ENCODE data around the gene TM4SF20.

- TF ChIP-seq, protein P1, sequence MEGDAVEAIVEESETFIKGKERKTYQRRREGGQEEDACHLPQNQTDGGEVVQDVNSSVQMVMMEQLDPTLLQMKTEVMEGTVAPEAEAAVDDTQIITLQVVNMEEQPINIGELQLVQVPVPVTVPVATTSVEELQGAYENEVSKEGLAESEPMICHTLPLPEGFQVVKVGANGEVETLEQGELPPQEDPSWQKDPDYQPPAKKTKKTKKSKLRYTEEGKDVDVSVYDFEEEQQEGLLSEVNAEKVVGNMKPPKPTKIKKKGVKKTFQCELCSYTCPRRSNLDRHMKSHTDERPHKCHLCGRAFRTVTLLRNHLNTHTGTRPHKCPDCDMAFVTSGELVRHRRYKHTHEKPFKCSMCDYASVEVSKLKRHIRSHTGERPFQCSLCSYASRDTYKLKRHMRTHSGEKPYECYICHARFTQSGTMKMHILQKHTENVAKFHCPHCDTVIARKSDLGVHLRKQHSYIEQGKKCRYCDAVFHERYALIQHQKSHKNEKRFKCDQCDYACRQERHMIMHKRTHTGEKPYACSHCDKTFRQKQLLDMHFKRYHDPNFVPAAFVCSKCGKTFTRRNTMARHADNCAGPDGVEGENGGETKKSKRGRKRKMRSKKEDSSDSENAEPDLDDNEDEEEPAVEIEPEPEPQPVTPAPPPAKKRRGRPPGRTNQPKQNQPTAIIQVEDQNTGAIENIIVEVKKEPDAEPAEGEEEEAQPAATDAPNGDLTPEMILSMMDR (IDR thresholded peaks at IDR 0.05): no peak
- TF ChIP-seq POLR2A (IDR thresholded peaks at IDR 0.05) (no peak), POLR2AphosphoS5 (IDR thresholded peaks at IDR 0.05) (no peak)
Observed at GRCh38 chr2:227337442-227337841, 41.7 kb downstream of the TM4SF20 start.

All from stomach (tissue), 4 donors.